ENCODE data around the gene PRDX2. TPM values are rescaled to one million over a fixed set of nuclear protein-coding genes. Genes with fewer than 3 reads are reported as not detected.
"Not testable (repeated sequence)": the region's sequence is repeated elsewhere in the genome, so short reads cannot be mapped to it uniquely, and the experiment has no call there.

Gene PRDX2
- 100 to 1,000 TPM in 4 of 6 donors, 10 to 100 TPM in 2; 57.6 to 173 (median 123) TPM for total RNA-seq

- Histone ChIP-seq H3K4me1 (peaks cover 20 to 33% (median 24%) of the 10 kb centered on the region in 4 donors), H3K27me3 (no peaks in the 10 kb centered on the region), H3K36me3 (peaks cover 0 to 20% (median 11%) of the 10 kb centered on the region in 4 donors), H3K4me3 (peak within 1 kb of the TSS; percentile 67 to 83 (median 76)), H3K27ac (peak within 1 kb of the TSS; percentile 40 to 83 (median 82)), H3K9me3 (no peaks in the 10 kb centered on the region)
- DNase-seq (peak; percentile 70 to 95), ATAC-seq (ENCODE audit: low FRiP score in 2 of 2) (peak; percentile 87 to 90)
- 0 to 1% methylated on average over 12 to 19 of the region's 78 CpGs for WGBS, 2 donors
- TF ChIP-seq POLR2AphosphoS5 (IDR thresholded peaks at IDR 0.05) (peak; percentile 86 to 95), EP300 (IDR thresholded peaks at IDR 0.05) (peak in 1 of 4 donors; percentile 12), CTCF (IDR thresholded peaks at IDR 0.05) (peak in 2 of 6 experiments; percentile 17 to 28), POLR2A (IDR thresholded peaks at IDR 0.05) (peak in 3 of 4 donors; percentile 82 to 95 (median 83))
Observed at GRCh38 chr19:12801466-12802266, at the start of gene PRDX2, which contains the start of gene THSD8. PRDX2 (minus strand) TSS chr19:12801800; CDS start chr19:12801261, 539 bp downstream. THSD8 (plus strand) TSS chr19:12802069; CDS start chr19:12802072, 3 bp downstream.

- Histone ChIP-seq H3K27ac (no peak overlapping the region), H3K9me3 (no peaks in the 10 kb centered on the region), H3K27me3 (peaks cover 0 to 13% (median 2%) of the 10 kb centered on the region in 4 donors), H3K4me3 (peak overlapping the region in 2 of 4 donors; percentile 17 to 27), H3K4me1 (peaks cover 8 to 10% (median 9%) of the 10 kb centered on the region in 4 donors), H3K36me3 (no peaks in the 10 kb centered on the region)
- DNase-seq (peak; percentile 91 to 99), ATAC-seq (ENCODE audit: low FRiP score in 2 of 2) (peak; percentile 96 to 98)
- WGBS, 2 donors = 12 to 16% methylated on average over 19 to 36 of the region's 69 CpGs
- TF ChIP-seq EP300 (IDR thresholded peaks at IDR 0.05) (peak in 1 of 4 donors; percentile 90), POLR2AphosphoS5 (IDR thresholded peaks at IDR 0.05) (peak in 1 of 2 donors; percentile 47), POLR2A (IDR thresholded peaks at IDR 0.05) (no peak), CTCF (IDR thresholded peaks at IDR 0.05) (peak; percentile 99 to 100 (median 100))
Observed at GRCh38 chr19:12847159-12848139, 45.8 kb upstream of the PRDX2 start.

DNA sequence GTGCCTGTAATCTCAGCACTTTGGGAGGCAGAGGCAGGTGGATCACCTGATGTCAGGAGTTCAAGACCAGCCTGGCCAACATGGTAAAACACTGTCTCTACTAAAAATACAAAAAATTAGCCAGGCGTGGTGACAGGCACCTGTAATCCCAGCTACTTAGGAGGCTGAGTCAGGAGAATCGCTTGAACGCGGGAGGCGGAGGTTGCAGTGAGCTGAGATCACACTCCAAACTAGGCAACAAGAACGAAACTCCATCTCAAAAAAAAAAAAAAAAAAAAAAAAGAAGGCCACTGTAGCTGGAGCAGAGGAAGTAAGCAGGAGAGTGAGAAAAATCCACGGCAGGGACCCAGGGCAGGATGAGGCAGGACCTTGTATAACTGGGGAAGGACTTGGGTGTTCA, 45.0 kb upstream of the PRDX2 start:
- not testable (repeated sequence) for H3K27ac ChIP-seq; DNase-seq; ATAC-seq (ENCODE audit: low FRiP score in 2 of 2); H3K9me3 ChIP-seq; H3K4me3 ChIP-seq; H3K36me3 ChIP-seq; H3K4me1 ChIP-seq
- H3K27me3 ChIP-seq = peaks cover 0 to 16% (median 3%) of the 10 kb centered on the region in 4 donors
- WGBS, 2 donors = 75 to 83% methylated on average over 7 of the region's 7 CpGs

DNA sequence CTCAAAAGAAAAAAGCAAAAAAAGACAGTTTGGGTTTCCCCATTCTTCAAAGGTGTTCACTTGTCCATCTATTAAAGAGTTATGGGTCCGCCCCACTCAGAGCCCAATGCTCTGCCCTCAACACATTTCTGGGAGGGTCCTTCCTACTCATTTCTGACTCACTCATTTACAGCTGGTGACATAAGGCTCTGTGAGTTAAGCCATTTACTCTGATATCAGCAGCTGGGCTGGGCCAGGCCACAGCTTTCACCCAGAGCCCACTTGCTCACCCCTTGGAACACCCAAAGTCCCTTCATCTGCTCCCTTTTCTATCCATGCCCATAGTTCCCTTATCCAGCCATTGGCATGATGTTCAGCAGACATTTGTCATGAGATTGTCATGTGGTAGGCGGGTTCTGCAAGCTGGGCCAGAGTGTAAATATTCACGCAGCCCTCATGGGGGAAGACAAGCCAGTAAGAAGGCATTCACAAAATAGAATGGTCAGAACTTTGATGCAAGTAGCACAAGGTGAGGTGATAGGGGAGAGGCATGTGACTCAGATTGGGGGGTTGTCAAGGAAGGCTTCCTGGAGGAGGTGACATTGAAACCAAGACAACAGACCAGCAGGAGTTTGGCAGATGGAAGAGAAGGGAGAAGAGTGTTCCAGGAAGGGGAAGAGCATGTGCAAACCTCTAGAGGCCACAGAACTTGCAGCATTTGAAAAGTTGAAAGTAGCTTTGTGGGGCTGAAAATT, 42.6 kb upstream of the PRDX2 start:
- DNase-seq (no peak), ATAC-seq (ENCODE audit: low FRiP score in 2 of 2) (no peak)
- H3K9me3 ChIP-seq = no peaks in the 10 kb centered on the region
- H3K27ac ChIP-seq = no peak overlapping the region
- H3K4me3 ChIP-seq = no peak overlapping the region
- peaks cover 12 to 22% (median 18%) of the 10 kb centered on the region in 4 donors for H3K4me1 ChIP-seq
- H3K27me3 ChIP-seq = peaks cover 0 to 38% (median 18%) of the 10 kb centered on the region in 4 donors
- TF ChIP-seq EP300 (IDR thresholded peaks at IDR 0.05) = no peak
- no peak for TF ChIP-seq CTCF (IDR thresholded peaks at IDR 0.05)
- no peak for TF ChIP-seq POLR2AphosphoS5 (IDR thresholded peaks at IDR 0.05)
- TF ChIP-seq POLR2A (IDR thresholded peaks at IDR 0.05) = no peak
- WGBS, 2 donors = 82 to 89% methylated on average over 3 of the region's 3 CpGs
- no peaks in the 10 kb centered on the region for H3K36me3 ChIP-seq

Data from upper lobe of left lung (tissue), 6 donors.